ENCODE measurements around the gene MRPL50. TPM values are rescaled to one million over a fixed set of nuclear protein-coding genes. Genes with fewer than 3 reads are reported as not detected.

Gene MRPL50
- total RNA-seq, 1 experiment from 2014 or later: 11.9 TPM

GRCh38 chr9:101383361-101383760, 15.1 kb downstream of the MRPL50 start:
- no TSS peak for BruUV-seq (replicated peaks)
- peaks cover 4% of the 10 kb centered on the region; the same call in 1 of the 2 replicates for H3K9me3 ChIP-seq (ENCODE audit: insufficient read depth, low read depth)
- no peak overlapping the region for H3K4me3 ChIP-seq
- H3K4me2 ChIP-seq: no peak overlapping the region
- ChIA-PET CTCF (no interaction called here), POLR2A (ENCODE audit: unreplicated experiment) (no interaction called here)
- intact Hi-C loops (cut with micrococcal nuclease; ENCODE audit: unreplicated experiment): no loop called here
- H2AFZ ChIP-seq: no peak overlapping the region
- H3F3A ChIP-seq (ENCODE audit: insufficient read depth, low read depth): no peaks in the 10 kb centered on the region
- H3K36me3 ChIP-seq (ENCODE audit: low read depth): peaks cover 10% of the 10 kb centered on the region; the same call in 1 of the 2 replicates
- DNase-seq: no peak
- H3K4me1 ChIP-seq (replicated peaks; ENCODE audit: insufficient read depth): no peaks in the 10 kb centered on the region
- H3K27me3 ChIP-seq (ENCODE audit: insufficient read depth, low read depth): no peaks in the 10 kb centered on the region
- TF ChIP-seq, protein P1, sequence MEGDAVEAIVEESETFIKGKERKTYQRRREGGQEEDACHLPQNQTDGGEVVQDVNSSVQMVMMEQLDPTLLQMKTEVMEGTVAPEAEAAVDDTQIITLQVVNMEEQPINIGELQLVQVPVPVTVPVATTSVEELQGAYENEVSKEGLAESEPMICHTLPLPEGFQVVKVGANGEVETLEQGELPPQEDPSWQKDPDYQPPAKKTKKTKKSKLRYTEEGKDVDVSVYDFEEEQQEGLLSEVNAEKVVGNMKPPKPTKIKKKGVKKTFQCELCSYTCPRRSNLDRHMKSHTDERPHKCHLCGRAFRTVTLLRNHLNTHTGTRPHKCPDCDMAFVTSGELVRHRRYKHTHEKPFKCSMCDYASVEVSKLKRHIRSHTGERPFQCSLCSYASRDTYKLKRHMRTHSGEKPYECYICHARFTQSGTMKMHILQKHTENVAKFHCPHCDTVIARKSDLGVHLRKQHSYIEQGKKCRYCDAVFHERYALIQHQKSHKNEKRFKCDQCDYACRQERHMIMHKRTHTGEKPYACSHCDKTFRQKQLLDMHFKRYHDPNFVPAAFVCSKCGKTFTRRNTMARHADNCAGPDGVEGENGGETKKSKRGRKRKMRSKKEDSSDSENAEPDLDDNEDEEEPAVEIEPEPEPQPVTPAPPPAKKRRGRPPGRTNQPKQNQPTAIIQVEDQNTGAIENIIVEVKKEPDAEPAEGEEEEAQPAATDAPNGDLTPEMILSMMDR (conservative IDR thresholded peaks at IDR 0.05): no peak
- no peak for TF ChIP-seq EZH2 (IDR thresholded peaks at IDR 0.05; ENCODE audit: low read depth)
- no peaks in the 10 kb centered on the region for H4K20me1 ChIP-seq (ENCODE audit: insufficient read depth)
- no peaks in the 10 kb centered on the region for H3K9me2 ChIP-seq (ENCODE audit: insufficient read depth)
- no peak overlapping the region for H3K27ac ChIP-seq
- H3K79me2 ChIP-seq (ENCODE audit: low read depth): no peaks in the 10 kb centered on the region

DNA sequence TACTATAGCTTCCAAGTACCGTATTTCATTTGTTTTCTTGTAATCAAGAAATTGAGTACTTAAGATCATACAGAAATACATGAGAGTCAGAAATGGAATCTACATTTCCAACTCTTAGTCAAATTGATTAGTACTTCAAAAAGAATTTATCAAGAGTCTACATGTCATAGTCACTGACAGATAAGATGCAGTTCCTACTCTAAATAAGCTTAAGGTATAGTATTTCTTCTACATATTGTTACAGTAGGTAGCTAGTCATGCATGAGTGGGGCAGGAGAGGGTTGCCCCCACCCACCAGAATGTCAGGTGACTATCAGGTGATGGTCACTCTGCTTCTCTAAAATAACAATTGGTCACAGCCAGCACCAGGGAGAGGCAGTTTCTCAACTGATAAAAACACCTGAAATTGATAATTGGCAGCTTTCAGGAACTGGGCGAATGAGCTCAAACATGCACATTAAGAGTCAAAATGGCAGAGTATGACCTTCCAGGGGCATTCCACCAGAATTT, 16.5 kb downstream of the MRPL50 start:
- no peak for DNase-seq
- Histone ChIP-seq H3K4me1 (replicated peaks; ENCODE audit: insufficient read depth) (no peaks in the 10 kb centered on the region), H2AFZ (no peak overlapping the region), H3F3A (ENCODE audit: insufficient read depth, low read depth) (no peaks in the 10 kb centered on the region), H3K9me2 (ENCODE audit: insufficient read depth) (no peaks in the 10 kb centered on the region), H3K79me2 (ENCODE audit: low read depth) (no peaks in the 10 kb centered on the region), H3K4me3 (no peak overlapping the region), H3K27me3 (ENCODE audit: insufficient read depth, low read depth) (no peaks in the 10 kb centered on the region), H3K27ac (no peak overlapping the region), H3K9me3 (ENCODE audit: insufficient read depth, low read depth) (peaks cover 4% of the 10 kb centered on the region; the same call in 1 of the 2 replicates), H3K4me2 (no peak overlapping the region), H4K20me1 (ENCODE audit: insufficient read depth) (no peaks in the 10 kb centered on the region), H3K36me3 (ENCODE audit: low read depth) (peaks cover 4% of the 10 kb centered on the region; the same call in 1 of the 2 replicates)
- TF ChIP-seq EZH2 (IDR thresholded peaks at IDR 0.05; ENCODE audit: low read depth): no peak
- TF ChIP-seq, protein P1 (conservative IDR thresholded peaks at IDR 0.05): no peak
- intact Hi-C loops (cut with micrococcal nuclease; ENCODE audit: unreplicated experiment): no loop called here
- BruUV-seq (replicated peaks): no TSS peak
- POLR2A ChIA-PET (ENCODE audit: unreplicated experiment): no interaction called here
- CTCF ChIA-PET: no interaction called here

- Histone ChIP-seq H3K79me2 (ENCODE audit: low read depth) (no peaks in the 10 kb centered on the region), H3K9me3 (ENCODE audit: insufficient read depth, low read depth) (peaks cover 4% of the 10 kb centered on the region; the same call in 1 of the 2 replicates), H4K20me1 (ENCODE audit: insufficient read depth) (no peaks in the 10 kb centered on the region), H3K4me3 (no peak overlapping the region), H3K27me3 (ENCODE audit: insufficient read depth, low read depth) (no peaks in the 10 kb centered on the region), H3K9me2 (ENCODE audit: insufficient read depth) (no peaks in the 10 kb centered on the region), H2AFZ (no peak overlapping the region), H3F3A (ENCODE audit: insufficient read depth, low read depth) (no peaks in the 10 kb centered on the region), H3K4me2 (no peak overlapping the region), H3K27ac (no peak overlapping the region), H3K4me1 (replicated peaks; ENCODE audit: insufficient read depth) (no peaks in the 10 kb centered on the region), H3K36me3 (ENCODE audit: low read depth) (no peaks in the 10 kb centered on the region)
- CTCF ChIA-PET: no interaction called here
- no peak for TF ChIP-seq EZH2 (IDR thresholded peaks at IDR 0.05; ENCODE audit: low read depth)
- TF ChIP-seq, protein P1 (conservative IDR thresholded peaks at IDR 0.05): no peak
- POLR2A ChIA-PET (ENCODE audit: unreplicated experiment): no interaction called here
- no TSS peak for BruUV-seq (replicated peaks)
- intact Hi-C loops (cut with micrococcal nuclease; ENCODE audit: unreplicated experiment): no loop called here
- no peak for DNase-seq
Measured at GRCh38 chr9:101381118-101381517, 17.3 kb downstream of the MRPL50 start.

Measured in PC-9 (cell line).